Astrocyte of the cerebellum (primary cell): ENCODE measurements around the gene HTRA2.

Source experiments
- DNase-seq: peaks from one replicate; pipeline ENCODE4 v3.0.0-alpha.2; 2011; ENCODE audit warnings: low read depth
- H3K4me3 ChIP-seq: 2 replicates; pipeline ENCODE4 v1.5.1; 2011; ENCODE audit warnings: mild to moderate bottlenecking, low read depth, low read length, moderate library complexity
- in situ Hi-C: cut with HindIII; loops from 2 replicates; pipeline ENCODE4 v1.10.0; 2017; ENCODE audit warnings: low sequenced_read_pairs
- TF ChIP-seq, protein P1 (sequence below): IDR thresholded peaks from 2 replicates; pipeline ENCODE4 v1.5.1; 2012; ENCODE audit warnings: low read length, low read depth, moderate library complexity, mild to moderate bottlenecking; ENCODE audit errors: missing control alignments

Gene HTRA2

DNA sequence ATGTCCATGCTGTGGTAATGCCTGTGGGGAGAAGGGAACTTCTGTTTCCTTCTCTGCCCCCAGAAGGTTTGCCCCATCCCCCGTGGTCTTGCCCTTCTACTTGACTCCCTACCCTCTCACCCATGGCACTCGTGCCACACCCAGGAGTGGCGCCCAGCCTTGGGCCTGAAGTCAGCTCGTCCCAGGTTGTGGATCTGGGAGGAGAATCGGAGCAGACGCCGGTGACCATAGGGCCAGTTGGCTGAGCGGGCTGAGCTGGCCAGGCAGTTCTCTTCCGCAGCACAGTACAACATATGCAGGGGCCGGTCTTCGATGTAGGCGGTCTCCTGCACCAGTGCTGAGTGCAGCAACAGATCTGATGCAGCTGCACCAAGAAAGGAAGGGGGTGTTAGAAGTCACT, 4.7 kb downstream of the HTRA2 start:
- in situ Hi-C loops = no loop called here
- no peak for DNase-seq

DNA sequence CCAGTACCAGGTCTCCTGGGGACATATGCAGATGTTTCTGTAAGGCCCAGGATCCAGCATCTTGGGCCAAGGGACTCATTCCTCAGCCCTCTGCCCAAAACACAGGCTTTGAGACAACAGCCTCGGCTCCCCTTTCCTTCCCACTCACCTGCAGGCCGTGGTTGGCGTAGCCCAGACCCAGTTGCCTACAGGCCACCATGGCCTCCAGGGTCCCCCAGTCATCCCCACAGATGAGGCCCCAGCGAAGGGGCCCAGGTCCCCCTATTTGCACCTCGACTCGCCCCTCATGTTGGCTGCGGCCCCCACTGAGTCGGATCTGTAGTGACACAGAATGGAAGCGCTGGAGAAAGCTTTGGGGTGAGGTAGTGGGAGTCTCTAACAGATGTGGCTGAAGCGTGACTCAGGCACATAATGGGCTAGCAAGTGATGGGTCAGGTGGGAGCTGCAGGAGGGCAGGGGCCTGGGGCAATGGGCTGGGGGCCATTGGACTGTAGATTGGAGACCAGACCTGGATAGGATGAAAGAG, 5.8 kb downstream of the HTRA2 start:
- TF ChIP-seq, protein P1, sequence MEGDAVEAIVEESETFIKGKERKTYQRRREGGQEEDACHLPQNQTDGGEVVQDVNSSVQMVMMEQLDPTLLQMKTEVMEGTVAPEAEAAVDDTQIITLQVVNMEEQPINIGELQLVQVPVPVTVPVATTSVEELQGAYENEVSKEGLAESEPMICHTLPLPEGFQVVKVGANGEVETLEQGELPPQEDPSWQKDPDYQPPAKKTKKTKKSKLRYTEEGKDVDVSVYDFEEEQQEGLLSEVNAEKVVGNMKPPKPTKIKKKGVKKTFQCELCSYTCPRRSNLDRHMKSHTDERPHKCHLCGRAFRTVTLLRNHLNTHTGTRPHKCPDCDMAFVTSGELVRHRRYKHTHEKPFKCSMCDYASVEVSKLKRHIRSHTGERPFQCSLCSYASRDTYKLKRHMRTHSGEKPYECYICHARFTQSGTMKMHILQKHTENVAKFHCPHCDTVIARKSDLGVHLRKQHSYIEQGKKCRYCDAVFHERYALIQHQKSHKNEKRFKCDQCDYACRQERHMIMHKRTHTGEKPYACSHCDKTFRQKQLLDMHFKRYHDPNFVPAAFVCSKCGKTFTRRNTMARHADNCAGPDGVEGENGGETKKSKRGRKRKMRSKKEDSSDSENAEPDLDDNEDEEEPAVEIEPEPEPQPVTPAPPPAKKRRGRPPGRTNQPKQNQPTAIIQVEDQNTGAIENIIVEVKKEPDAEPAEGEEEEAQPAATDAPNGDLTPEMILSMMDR = no peak
- in situ Hi-C loops = no loop called here
- no peak for DNase-seq
- H3K4me3 ChIP-seq = no peak overlapping the region

More for the DNA sequence above, 4.7 kb downstream of the HTRA2 start:
- TF ChIP-seq, protein P1 = no peak
- no peak overlapping the region for H3K4me3 ChIP-seq

DNA sequence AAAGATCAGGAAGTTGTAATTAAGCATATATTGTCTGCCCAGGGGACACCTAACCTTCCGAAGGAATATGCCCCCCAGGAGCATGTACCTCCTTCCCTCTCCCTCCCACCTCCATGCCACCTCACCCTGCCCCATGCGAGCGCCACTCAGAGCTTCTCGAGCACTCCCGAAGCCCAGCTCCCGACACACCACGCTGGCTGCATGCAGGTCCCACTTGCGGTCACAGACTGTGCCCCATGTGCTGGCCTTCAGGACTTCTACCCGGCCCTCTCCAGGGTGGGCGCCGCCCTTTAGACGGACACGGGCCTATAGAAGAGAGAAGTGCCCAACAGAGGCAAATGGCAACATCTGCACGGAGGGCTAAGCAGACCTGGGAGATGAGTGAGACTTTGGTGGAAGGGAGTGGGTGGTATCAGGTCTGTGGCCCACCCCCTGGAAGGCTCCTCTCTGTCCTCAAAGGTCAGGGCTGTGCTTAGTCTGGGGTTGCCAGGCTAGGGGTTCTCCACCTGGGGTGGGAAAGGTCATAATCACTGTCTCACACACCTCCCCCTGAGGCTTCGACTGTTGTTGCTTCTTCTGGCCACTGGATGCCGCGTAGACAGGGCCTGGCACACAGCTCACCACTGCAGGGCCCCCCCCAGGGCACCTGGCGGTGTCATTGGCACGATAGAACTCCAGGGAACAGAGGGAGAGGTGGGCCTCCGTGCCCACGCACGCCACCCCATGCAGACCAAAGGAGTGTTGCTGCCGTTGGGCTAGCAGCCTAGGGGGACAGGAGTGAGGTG, 6.6 kb downstream of the HTRA2 start:
- no peak for DNase-seq
- in situ Hi-C loops = no loop called here
- TF ChIP-seq, protein P1 = no peak
- no peak overlapping the region for H3K4me3 ChIP-seq

DNA sequence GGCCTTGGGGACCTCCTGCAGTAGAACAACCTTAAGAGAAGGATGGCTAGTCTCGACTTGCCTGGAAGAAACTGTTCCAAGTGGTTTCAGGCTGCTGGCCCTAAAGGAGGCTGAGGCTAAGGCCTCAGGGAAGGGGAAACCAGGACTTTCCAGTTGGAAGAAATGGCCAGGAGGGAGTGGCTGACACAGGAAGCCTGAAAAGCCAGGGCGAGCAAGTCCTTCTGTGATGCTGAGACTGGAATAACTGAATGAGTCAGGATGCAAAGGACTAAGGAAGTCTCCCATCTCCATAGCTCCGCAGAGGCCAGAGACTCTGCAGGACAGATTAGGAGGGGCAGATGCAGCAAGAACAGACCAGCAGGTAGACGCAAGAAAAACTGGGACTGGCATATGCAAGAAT, 7.4 kb downstream of the HTRA2 start:
- in situ Hi-C loops = no loop called here
- no peak overlapping the region for H3K4me3 ChIP-seq
- no peak for DNase-seq
- TF ChIP-seq, protein P1 = no peak

DNA sequence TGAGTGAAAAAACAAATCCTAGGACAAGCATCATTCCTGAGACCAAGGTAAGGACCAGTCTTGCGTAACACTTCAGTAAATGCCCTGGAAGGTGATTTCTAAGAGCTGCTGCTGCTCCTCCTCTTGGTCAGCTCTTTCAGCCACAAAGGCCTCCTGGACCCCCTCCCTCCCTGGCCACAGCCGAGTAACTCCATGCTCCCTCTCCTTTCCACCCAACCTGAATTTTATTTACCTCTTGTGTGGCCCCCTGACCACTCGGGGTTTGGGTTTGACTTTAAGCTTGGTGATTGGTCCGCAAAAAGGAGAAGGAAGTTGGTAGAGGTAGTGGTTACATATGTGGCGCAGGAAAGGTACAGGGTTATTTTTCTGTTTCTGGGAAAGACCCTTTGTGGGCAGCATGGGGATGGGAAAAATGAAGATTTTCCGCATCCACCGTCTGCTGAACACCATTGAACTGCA, 9.2 kb downstream of the HTRA2 start:
- no peak overlapping the region for H3K4me3 ChIP-seq
- no peak for DNase-seq
- TF ChIP-seq, protein P1 = no peak
- in situ Hi-C loops = no loop called here

DNA sequence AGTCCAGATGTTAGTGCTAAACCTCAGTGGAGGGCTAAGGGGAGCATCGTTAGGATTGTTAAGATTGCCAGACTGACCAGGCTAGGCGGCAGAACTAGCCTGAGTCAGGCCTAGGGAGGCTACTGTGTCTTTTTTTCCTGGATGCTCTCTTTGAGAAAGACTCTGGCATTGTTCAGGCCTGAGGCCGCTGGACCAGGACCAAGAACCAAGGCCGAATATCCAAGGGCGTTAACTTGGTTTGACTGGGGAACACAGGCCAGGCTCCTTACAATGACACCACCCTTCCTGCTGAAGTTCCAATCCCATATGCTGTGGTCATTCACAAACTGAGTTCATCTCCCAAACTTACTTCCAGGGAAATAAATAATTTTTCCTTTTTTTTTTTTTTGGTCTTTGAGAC, 10.6 kb downstream of the HTRA2 start:
- TF ChIP-seq, protein P1 = no peak
- H3K4me3 ChIP-seq = no peak overlapping the region
- no peak for DNase-seq
- in situ Hi-C loops = no loop called here
